C4-2B (cell line): ENCODE results near the gene SKP1.

Experiments
- ZFX ChIP-seq: fragments of 450-650 bp; IDR thresholded peaks from 2 replicates; pipeline ENCODE4 v1.6.1; 2017
- TF ChIP-seq, protein P1 (sequence below): fragments of 450-650 bp; conservative IDR thresholded peaks from 2 replicates; pipeline ENCODE4 v1.5.1; 2017; ENCODE audit warnings: mild to moderate bottlenecking

DNA sequence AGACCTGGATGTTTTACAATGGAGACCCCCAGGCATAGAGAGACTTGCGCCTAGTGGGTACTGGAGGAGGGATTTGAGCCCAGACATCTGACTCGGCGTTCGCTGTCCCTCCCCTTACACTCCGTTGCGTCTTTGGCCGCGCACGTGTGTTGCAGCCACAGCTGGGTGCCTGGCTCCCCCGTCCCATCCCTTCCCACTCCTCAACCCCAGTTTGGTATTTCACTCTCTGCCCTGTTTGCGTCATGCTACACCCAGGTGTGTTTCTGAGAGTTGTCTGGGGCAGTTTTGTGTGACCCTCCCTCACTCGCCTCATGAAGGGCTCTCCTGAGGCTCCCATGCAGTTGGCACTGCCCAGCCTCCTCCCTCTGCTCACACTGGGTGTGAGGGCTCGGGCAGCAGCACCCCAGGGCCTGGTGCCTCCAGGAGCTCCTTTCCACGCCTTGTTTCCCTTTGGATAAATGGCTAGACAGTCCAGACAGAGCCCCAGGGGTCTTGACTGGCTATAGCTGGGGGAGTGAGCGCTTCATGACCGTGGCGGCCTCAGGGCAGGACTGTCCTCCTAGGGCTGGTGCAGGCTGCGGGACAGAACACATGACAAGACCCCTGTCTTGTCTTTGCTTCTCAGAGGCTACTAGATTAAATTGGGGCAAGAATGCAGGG, 48.6 kb downstream of the SKP1 start:
- TF ChIP-seq, protein P1, sequence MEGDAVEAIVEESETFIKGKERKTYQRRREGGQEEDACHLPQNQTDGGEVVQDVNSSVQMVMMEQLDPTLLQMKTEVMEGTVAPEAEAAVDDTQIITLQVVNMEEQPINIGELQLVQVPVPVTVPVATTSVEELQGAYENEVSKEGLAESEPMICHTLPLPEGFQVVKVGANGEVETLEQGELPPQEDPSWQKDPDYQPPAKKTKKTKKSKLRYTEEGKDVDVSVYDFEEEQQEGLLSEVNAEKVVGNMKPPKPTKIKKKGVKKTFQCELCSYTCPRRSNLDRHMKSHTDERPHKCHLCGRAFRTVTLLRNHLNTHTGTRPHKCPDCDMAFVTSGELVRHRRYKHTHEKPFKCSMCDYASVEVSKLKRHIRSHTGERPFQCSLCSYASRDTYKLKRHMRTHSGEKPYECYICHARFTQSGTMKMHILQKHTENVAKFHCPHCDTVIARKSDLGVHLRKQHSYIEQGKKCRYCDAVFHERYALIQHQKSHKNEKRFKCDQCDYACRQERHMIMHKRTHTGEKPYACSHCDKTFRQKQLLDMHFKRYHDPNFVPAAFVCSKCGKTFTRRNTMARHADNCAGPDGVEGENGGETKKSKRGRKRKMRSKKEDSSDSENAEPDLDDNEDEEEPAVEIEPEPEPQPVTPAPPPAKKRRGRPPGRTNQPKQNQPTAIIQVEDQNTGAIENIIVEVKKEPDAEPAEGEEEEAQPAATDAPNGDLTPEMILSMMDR, result no peak
- no peak for TF ChIP-seq ZFX
